ENCODE measurements around the gene COL27A1.

GRCh38 chr9:114347675-114348074 lies 192.3 kb downstream of the COL27A1 start:
- TF ChIP-seq ZNF274 (IDR thresholded peaks at IDR 0.05; ENCODE audit: low read depth, low read length) (no peak), YY1 (IDR thresholded peaks at IDR 0.05; ENCODE audit: insufficient read depth, insufficient read length) (no peak), SUZ12 (IDR thresholded peaks at IDR 0.05; ENCODE audit: extremely low read depth, insufficient read depth, insufficient read length) (no peak)

Data from NT2/D1 (cell line).